WERI-Rb-1 (cell line): Measurements from ENCODE around the gene ANXA7.

Source experiments
- DNase-seq: peaks from one replicate; pipeline ENCODE4 v3.0.0-alpha.2; 2020
- H3K27ac ChIP-seq: fragments of 250-450 bp; sonication (Bioruptor Pico); 2 replicates; pipeline ENCODE4 v1.5.1; 2020; ENCODE audit warnings: mild to moderate bottlenecking, moderate library complexity
- H3K27me3 ChIP-seq: fragments of 250-450 bp; sonication (Bioruptor Pico); 2 replicates; pipeline ENCODE4 v1.5.1; 2021; ENCODE audit warnings: mild to moderate bottlenecking, low read depth, moderate library complexity; ENCODE audit not compliant: insufficient read depth, severe bottlenecking
- H3K36me3 ChIP-seq: fragments of 250-450 bp; sonication (Bioruptor Pico); 2 replicates; pipeline ENCODE4 v1.5.1; 2020; ENCODE audit warnings: mild to moderate bottlenecking, moderate library complexity
- H3K4me3 ChIP-seq: 2 replicates; pipeline ENCODE4 v1.5.1; 2011; ENCODE audit warnings: low read depth, mild to moderate bottlenecking, control low read depth, low read length
- H3K9me3 ChIP-seq: fragments of 250-450 bp; sonication (Bioruptor Pico); 2 replicates; pipeline ENCODE4 v1.5.1; 2021; ENCODE audit warnings: mild to moderate bottlenecking, moderate library complexity; ENCODE audit not compliant: severe bottlenecking
- TF ChIP-seq, protein P1 (sequence below): IDR thresholded peaks from 2 replicates; pipeline ENCODE4 v1.5.1; 2011; ENCODE audit warnings: low read depth, mild to moderate bottlenecking, control low read depth, inconsistent platforms, low read length

ANXA7 gene

GRCh38 chr10:73414230-73414945 is 530 bp upstream of the ANXA7 start:
- Histone ChIP-seq H3K4me3 (peak overlapping the region; percentile 80), H3K27me3 (no peaks in the 10 kb centered on the region), H3K27ac (peak overlapping the region; percentile 94)

GRCh38 chr10:73413108-73413527 is 740 bp downstream of the ANXA7 start:
- Histone ChIP-seq H3K27me3 (no peaks in the 10 kb centered on the region), H3K36me3 (peaks cover 3% of the 10 kb centered on the region; the same call in 1 of the 2 replicates), H3K27ac (peak overlapping the region; percentile 94), H3K9me3 (no peaks in the 10 kb centered on the region), H3K4me3 (peak overlapping the region; percentile 80)
- DNase-seq, result peak; percentile 48
- TF ChIP-seq, protein P1, sequence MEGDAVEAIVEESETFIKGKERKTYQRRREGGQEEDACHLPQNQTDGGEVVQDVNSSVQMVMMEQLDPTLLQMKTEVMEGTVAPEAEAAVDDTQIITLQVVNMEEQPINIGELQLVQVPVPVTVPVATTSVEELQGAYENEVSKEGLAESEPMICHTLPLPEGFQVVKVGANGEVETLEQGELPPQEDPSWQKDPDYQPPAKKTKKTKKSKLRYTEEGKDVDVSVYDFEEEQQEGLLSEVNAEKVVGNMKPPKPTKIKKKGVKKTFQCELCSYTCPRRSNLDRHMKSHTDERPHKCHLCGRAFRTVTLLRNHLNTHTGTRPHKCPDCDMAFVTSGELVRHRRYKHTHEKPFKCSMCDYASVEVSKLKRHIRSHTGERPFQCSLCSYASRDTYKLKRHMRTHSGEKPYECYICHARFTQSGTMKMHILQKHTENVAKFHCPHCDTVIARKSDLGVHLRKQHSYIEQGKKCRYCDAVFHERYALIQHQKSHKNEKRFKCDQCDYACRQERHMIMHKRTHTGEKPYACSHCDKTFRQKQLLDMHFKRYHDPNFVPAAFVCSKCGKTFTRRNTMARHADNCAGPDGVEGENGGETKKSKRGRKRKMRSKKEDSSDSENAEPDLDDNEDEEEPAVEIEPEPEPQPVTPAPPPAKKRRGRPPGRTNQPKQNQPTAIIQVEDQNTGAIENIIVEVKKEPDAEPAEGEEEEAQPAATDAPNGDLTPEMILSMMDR, result no peak

More at GRCh38 chr10:73414230-73414945, 530 bp upstream of the ANXA7 start:
- TF ChIP-seq, protein P1, result no peak
- DNase-seq, result no peak
- H3K9me3 ChIP-seq, result no peaks in the 10 kb centered on the region
- peaks cover 3% of the 10 kb centered on the region; the same call in 1 of the 2 replicates for H3K36me3 ChIP-seq

DNA sequence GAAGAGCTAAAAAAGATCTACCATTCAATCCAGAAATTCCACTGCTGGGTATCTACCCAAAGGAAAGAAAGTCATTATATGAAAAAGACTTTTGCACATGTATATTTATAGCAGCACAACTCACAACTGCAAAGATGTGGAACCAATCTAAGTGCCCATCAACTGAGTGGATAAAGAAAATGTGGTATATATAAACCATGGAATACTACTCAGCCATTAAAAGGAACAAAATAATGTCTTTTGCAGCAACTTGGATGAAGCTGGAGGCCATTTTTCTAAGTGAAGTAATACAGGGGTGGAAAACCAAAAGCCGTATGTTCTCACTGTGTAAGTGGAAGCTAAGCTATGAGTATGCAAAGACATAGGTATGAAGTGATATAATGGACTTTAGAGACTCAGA is 3.0 kb downstream of the ANXA7 start:
- Histone ChIP-seq H3K4me3 (no peak overlapping the region), H3K27ac (no peak overlapping the region), H3K27me3 (no peaks in the 10 kb centered on the region), H3K36me3 (peaks cover 15% of the 10 kb centered on the region), H3K9me3 (no peaks in the 10 kb centered on the region)
- TF ChIP-seq, protein P1, result no peak
- DNase-seq, result no peak

DNA sequence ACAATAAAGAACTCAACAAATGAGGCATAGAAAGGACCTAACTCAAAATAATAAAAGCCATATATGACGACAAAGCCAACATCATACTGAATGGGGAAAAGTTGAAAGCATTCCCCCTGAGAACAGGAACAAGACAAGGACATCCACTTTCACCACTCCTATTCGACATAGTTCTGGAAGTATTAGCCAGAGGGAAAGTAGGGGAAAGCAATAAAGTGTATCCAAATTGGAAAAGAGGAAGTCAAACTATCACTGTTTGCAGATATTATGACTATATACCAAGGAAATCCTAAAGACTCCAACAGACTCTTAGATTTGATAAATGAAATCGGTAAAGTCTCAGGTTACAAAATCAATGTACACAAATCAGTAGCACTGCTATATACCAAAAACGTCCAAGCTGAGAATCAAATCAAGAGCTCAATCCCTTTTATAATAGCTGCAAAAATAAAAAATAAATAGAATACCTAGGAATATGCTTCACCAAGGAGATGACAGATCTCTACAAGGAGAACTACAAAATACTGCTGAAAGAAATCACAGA is 4.8 kb downstream of the ANXA7 start:
- Histone ChIP-seq H3K36me3 (peaks cover 15% of the 10 kb centered on the region), H3K27me3 (no peaks in the 10 kb centered on the region), H3K9me3 (no peaks in the 10 kb centered on the region), H3K4me3 (no peak overlapping the region), H3K27ac (no peak overlapping the region)
- TF ChIP-seq, protein P1, result no peak
- no peak for DNase-seq

DNA sequence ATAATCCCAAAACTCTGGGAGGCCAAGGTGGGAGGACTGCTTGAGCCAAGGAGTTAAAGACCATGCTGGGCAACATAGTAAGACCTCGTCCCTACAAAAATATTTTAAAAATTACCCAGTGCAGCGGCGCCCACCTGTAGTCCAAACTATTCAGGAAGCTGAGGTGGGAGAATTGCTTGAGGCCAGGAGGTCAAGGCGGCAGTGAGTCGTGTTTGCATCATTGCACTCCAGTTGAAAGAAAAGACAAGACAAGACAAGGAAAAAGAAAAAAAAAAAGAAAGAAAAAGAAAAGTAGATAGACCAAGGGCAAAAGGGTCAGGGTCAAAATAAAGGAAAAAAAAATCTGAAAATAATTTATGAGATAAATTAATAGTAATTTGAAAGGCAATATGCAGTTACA is 5.8 kb downstream of the ANXA7 start:
- no peaks in the 10 kb centered on the region for H3K27me3 ChIP-seq
- TF ChIP-seq, protein P1, result no peak
- DNase-seq, result no peak
- H3K9me3 ChIP-seq, result no peaks in the 10 kb centered on the region
- no peak overlapping the region for H3K4me3 ChIP-seq
- H3K27ac ChIP-seq, result no peak overlapping the region
- H3K36me3 ChIP-seq, result peaks cover 13% of the 10 kb centered on the region
